Right atrium auricular region (tissue), 2 donors: ENCODE data around the gene NRDE2. TPM values are rescaled to one million over a fixed set of nuclear protein-coding genes. Genes with fewer than 3 reads are reported as not detected.

ENCODE experiments used
- DNase-seq: peaks from one replicate; pipeline ENCODE4 v3.0.0-alpha.2; 2019; ENCODE audit warnings: low spot score
- H3K27ac ChIP-seq, 2 donors: fragments of 200-600 bp; sonication (generic); 1 replicate in 1 of 2; 2 replicates in 1 of 2; pipeline ENCODE4 v1.5.1; 2016 to 2019
- H3K27me3 ChIP-seq, 2 donors: fragments of 200-600 bp; sonication (generic); one replicate each; pipeline versions ENCODE4 v1.5.1 to v1.6.0; 2017 to 2019
- H3K36me3 ChIP-seq: fragments of 200-600 bp; sonication (generic); one replicate; pipeline ENCODE4 v1.5.1; 2016
- H3K4me1 ChIP-seq, 2 donors: fragments of 200-600 bp; sonication (generic); one replicate each; pipeline versions ENCODE4 v1.5.1 to v1.6.0; 2017 to 2019
- H3K4me3 ChIP-seq, 2 donors: fragments of 200-600 bp; sonication (generic); 1 replicate in 1 of 2; 2 replicates in 1 of 2; pipeline ENCODE4 v1.5.1; 2017 to 2019; ENCODE audit warnings: mild to moderate bottlenecking in 1 of 2, moderate library complexity in 1 of 2
- H3K9me3 ChIP-seq, 2 donors: fragments of 200-600 bp; sonication (generic); one replicate each; pipeline ENCODE4 v1.5.1; 2019
- CTCF ChIP-seq, 2 donors: fragments of 200-600 bp; sonication (generic); IDR thresholded peaks; one replicate each; pipeline ENCODE4 v1.5.1; 2019; ENCODE audit warnings: antibody characterized with exemption in 2 of 2
- total RNA-seq, 2 donors: library from RNA; depleted of rRNA; stranded (reverse); fragments of >200 nt; gene quantifications; one replicate each; pipeline ENCODE4 v1.1.0, GENCODE V29; 2016

NRDE2 gene
- total RNA-seq, 2 donors from 2014 or later: 5.9 to 6.9 TPM

GRCh38 chr14:90305176-90305601 lies 26.6 kb downstream of the NRDE2 start:
- Histone ChIP-seq H3K27me3 (no peaks in the 10 kb centered on the region), H3K4me3 (no peak overlapping the region), H3K4me1 (peaks cover 0 to 16% of the 10 kb centered on the region in 2 donors), H3K27ac (no peak overlapping the region), H3K9me3 (no peaks in the 10 kb centered on the region), H3K36me3 (peaks cover 28% of the 10 kb centered on the region)
- no peak for TF ChIP-seq CTCF (IDR thresholded peaks at IDR 0.05)
- DNase-seq: no peak

- DNase-seq: no peak
- no peaks in the 10 kb centered on the region for H3K9me3 ChIP-seq
- H3K4me1 ChIP-seq: peaks cover 0 to 16% of the 10 kb centered on the region in 2 donors
- peaks cover 24% of the 10 kb centered on the region for H3K36me3 ChIP-seq
- no peak for TF ChIP-seq CTCF (IDR thresholded peaks at IDR 0.05)
- H3K27me3 ChIP-seq: no peaks in the 10 kb centered on the region
- no peak overlapping the region for H3K4me3 ChIP-seq
- H3K27ac ChIP-seq: no peak overlapping the region
Measured at GRCh38 chr14:90304502-90304901, 27.2 kb downstream of the NRDE2 start.

DNA sequence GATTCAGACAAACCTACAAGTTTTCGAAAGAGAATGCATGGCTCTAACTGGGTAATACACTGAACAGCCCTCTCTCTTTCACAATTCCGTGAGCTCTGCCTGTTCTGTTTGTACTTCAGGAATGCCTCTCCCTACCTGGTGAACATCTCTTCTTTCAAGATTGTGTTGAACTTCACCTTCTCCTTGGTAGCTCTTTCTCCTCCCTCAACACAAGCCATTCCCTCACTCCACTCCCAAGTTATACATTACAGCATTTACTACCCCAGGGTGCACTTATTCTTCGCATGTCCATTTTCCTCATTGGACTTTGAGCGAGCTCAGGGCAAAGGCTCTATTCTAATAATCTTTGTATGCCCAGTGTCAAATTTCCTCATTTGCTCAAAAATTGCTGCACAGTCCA lies 28.3 kb downstream of the NRDE2 start:
- Histone ChIP-seq H3K27me3 (no peaks in the 10 kb centered on the region), H3K27ac (no peak overlapping the region), H3K4me1 (peaks cover 0 to 16% of the 10 kb centered on the region in 2 donors), H3K9me3 (no peaks in the 10 kb centered on the region), H3K4me3 (no peak overlapping the region), H3K36me3 (peaks cover 24% of the 10 kb centered on the region)
- no peak for TF ChIP-seq CTCF (IDR thresholded peaks at IDR 0.05)
- DNase-seq: no peak

DNA sequence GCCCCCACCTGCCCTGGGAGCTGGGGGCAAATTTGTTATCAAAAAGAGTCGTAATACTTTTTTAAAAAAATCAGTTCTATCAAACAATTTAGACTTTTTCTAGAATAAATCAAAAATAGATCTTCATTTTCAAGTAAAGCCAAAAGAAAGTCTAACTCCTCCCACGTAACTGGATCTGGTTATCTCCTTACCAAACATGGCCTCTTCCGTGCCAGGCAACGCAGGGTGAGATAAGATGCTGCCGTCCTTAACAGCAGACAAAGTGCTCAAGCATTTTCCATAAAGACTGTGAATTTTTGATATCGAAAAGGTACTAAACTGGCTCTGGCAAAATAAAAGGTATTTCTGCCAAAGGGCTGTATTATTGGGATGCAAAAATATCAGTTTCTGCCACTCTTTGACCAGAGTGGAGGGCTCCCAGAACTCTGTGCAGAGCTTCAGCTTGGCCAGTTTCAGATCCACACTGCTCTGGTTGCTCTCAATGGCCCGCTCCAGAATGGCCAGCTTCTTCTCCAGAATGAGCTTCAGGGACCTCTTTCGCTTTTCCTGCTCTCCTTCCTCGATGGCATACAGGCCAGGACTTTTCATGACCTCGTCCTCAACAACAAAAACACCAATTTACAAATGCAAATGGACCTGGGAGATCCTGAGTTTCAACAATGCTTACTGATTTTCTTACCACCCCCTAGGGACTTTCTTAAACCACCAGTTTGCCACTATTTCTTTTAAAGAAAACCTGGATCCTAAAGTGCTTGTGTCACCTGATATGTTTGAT lies 29.0 kb downstream of the NRDE2 start:
- no peak for DNase-seq
- TF ChIP-seq CTCF (IDR thresholded peaks at IDR 0.05): no peak
- H3K9me3 ChIP-seq: no peaks in the 10 kb centered on the region
- H3K36me3 ChIP-seq: peaks cover 21% of the 10 kb centered on the region
- no peak overlapping the region for H3K4me3 ChIP-seq
- peak overlapping the region; percentile 51 to 67 for H3K27ac ChIP-seq
- H3K4me1 ChIP-seq: peaks cover 0 to 16% of the 10 kb centered on the region in 2 donors
- H3K27me3 ChIP-seq: no peaks in the 10 kb centered on the region

- peak; percentile 16 to 70 for TF ChIP-seq CTCF (IDR thresholded peaks at IDR 0.05)
- H3K27me3 ChIP-seq: no peaks in the 10 kb centered on the region
- peak overlapping the region; percentile 66 to 67 for H3K27ac ChIP-seq
- DNase-seq: no peak
- no peaks in the 10 kb centered on the region for H3K9me3 ChIP-seq
- no peak overlapping the region for H3K4me3 ChIP-seq
- H3K4me1 ChIP-seq: peaks cover 0 to 16% of the 10 kb centered on the region in 2 donors
- H3K36me3 ChIP-seq: peaks cover 18% of the 10 kb centered on the region
Measured at GRCh38 chr14:90301668-90302090, 30.1 kb downstream of the NRDE2 start.
